GM12875 (cell line): ENCODE measurements around the gene ARHGAP25.

Experiments
- H3K4me3 ChIP-seq: one replicate; pipeline ENCODE4 v1.5.1; 2011; ENCODE audit warnings: low read depth, low read length, control low read depth
- CTCF ChIP-seq: IDR thresholded peaks from 2 replicates; pipeline ENCODE4 v1.5.1; 2011; ENCODE audit warnings: low read depth, mild to moderate bottlenecking, control low read depth, inconsistent platforms, low read length, moderate library complexity, borderline replicate concordance; ENCODE audit not compliant: insufficient read depth

Gene ARHGAP25

DNA sequence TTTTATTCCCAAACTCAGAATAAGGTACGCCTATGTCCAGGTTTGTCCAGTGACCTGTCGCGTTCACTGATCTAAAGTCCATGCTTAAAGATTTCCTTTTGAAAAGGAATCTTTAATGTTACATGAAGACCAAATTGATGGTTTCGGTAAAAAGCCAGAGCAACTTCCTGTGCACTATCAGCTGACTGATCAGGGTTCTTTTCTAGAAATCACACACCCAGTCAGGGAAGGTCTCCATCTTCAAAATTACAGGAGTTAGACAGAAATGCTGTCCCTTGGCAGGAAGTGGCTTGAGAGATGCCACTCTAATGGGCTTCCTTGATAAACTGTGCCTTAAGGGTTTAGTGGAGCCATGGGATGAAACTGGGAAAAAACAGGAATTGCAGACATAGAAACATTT is 14.7 kb upstream of the ARHGAP25 start:
- no peak overlapping the region for H3K4me3 ChIP-seq
- TF ChIP-seq CTCF = no peak

DNA sequence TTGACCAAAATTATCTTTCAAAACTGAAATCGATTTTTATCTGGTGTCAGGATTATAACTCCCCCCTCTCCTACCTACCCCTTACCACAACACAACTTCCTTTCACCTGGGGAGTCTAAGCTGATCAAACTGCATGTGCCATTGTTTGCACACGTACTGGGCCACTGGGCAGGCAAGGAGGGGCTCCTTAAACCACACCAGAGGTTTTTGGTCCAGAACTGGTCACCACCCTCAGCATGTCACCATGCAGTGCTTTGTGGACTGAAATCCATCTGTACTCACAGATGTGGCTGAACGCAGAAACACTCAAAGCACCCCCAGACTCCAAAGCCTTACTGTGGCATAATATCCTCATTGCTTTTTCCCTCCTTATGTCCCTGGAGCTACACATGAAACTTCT is 13.9 kb upstream of the ARHGAP25 start:
- TF ChIP-seq CTCF = no peak
- H3K4me3 ChIP-seq = no peak overlapping the region

- no peak overlapping the region for H3K4me3 ChIP-seq
- 0 out of 2 replicates have a peak, but pooled peaks have one; percentile 3 for TF ChIP-seq CTCF
Measured at GRCh38 chr2:68721482-68722101, 13.0 kb upstream of the ARHGAP25 start.

- TF ChIP-seq CTCF = 0 out of 2 replicates have a peak, but pooled peaks have one; percentile 6
- H3K4me3 ChIP-seq = no peak overlapping the region
Measured at GRCh38 chr2:68722712-68723111, 11.9 kb upstream of the ARHGAP25 start.

- H3K4me3 ChIP-seq = no peak overlapping the region
- no peak for TF ChIP-seq CTCF
Measured at GRCh38 chr2:68723181-68723580, 11.4 kb upstream of the ARHGAP25 start.

GRCh38 chr2:68726100-68726499 is 8.5 kb upstream of the ARHGAP25 start:
- no peak overlapping the region for H3K4me3 ChIP-seq

More at GRCh38 chr2:68726100-68726499, 8.5 kb upstream of the ARHGAP25 start:
- TF ChIP-seq CTCF = no peak
